Loucy (cell line): ENCODE results near the gene MEGF8.
A peak's percentile ranks its signal among the peaks of the same experiment; 100 is the strongest.

Source experiments
- H2AFZ ChIP-seq: fragments of 200-600 bp; sonication (generic); 2 replicates; pipeline ENCODE4 v1.6.0; 2016; ENCODE audit warnings: antibody characterized with exemption, mild to moderate bottlenecking, low read length, moderate library complexity
- H3F3A ChIP-seq: fragments of 200-600 bp; 2 replicates; pipeline ENCODE4 v1.6.0; 2016; ENCODE audit warnings: antibody characterized with exemption, low read depth, mild to moderate bottlenecking
- H3K27me3 ChIP-seq: fragments of 200-600 bp; sonication (generic); 2 replicates; pipeline ENCODE4 v1.6.1; 2014; ENCODE audit warnings: low read length, mild to moderate bottlenecking; ENCODE audit not compliant: insufficient read depth, poor library complexity, severe bottlenecking
- H3K36me3 ChIP-seq: fragments of 200-600 bp; sonication (generic); 2 replicates; pipeline ENCODE4 v1.6.1; 2016; ENCODE audit warnings: low read length; ENCODE audit not compliant: insufficient read depth
- H3K4me1 ChIP-seq: fragments of 200-600 bp; sonication (generic); 2 replicates; pipeline ENCODE4 v1.5.1; 2014; ENCODE audit warnings: low read length, mild to moderate bottlenecking; ENCODE audit not compliant: insufficient read depth, poor library complexity, severe bottlenecking
- H3K4me2 ChIP-seq: fragments of 200-600 bp; sonication (generic); 2 replicates; pipeline ENCODE4 v1.6.0; 2014; ENCODE audit warnings: antibody characterized with exemption, low read length, low read depth, mild to moderate bottlenecking; ENCODE audit not compliant: poor library complexity, severe bottlenecking
- H3K4me3 ChIP-seq: fragments of 200-600 bp; sonication (generic); 2 replicates; pipeline ENCODE4 v1.5.1; 2014; ENCODE audit warnings: low read length, mild to moderate bottlenecking, mixed read lengths; ENCODE audit not compliant: poor library complexity, severe bottlenecking
- H3K79me2 ChIP-seq: fragments of 200-600 bp; sonication (generic); 2 replicates; pipeline ENCODE4 v1.6.1; 2014; ENCODE audit warnings: low read length; ENCODE audit not compliant: insufficient read depth
- H3K9ac ChIP-seq: fragments of 200-600 bp; sonication (generic); 2 replicates; pipeline ENCODE4 v1.6.0; 2014; ENCODE audit warnings: mild to moderate bottlenecking, low read depth, low read length, moderate library complexity; ENCODE audit not compliant: poor library complexity, severe bottlenecking
- H3K9me2 ChIP-seq: fragments of 200-600 bp; sonication (generic); replicated peaks from 2 replicates; pipeline ENCODE4 v1.6.1; 2016; ENCODE audit warnings: low read depth, low read length, mixed read lengths
- H3K9me3 ChIP-seq: fragments of 200-600 bp; sonication (generic); 2 replicates; pipeline ENCODE4 v1.6.1; 2014; ENCODE audit warnings: mild to moderate bottlenecking, antibody characterized with exemption, low read length, low read depth; ENCODE audit not compliant: insufficient read depth
- H4K20me1 ChIP-seq: fragments of 200-600 bp; sonication (generic); 2 replicates; pipeline ENCODE4 v1.6.0; 2014; ENCODE audit warnings: antibody characterized with exemption, low read length, mild to moderate bottlenecking; ENCODE audit not compliant: insufficient read depth, poor library complexity, severe bottlenecking
- CTCF ChIP-seq: fragments of 200-600 bp; sonication (generic); conservative IDR thresholded peaks from 2 replicates; pipeline ENCODE4 v1.5.1; 2014; ENCODE audit warnings: mild to moderate bottlenecking, antibody characterized with exemption, low read length
- EZH2phosphoT487 ChIP-seq: fragments of 200-600 bp; IDR thresholded peaks from 2 replicates; pipeline ENCODE4 v1.6.1; 2018; ENCODE audit warnings: antibody characterized with exemption, mild to moderate bottlenecking, moderate library complexity, borderline replicate concordance

The MEGF8 gene

GRCh38 chr19:42424345-42424707, 98.9 kb downstream of the MEGF8 start:
- H3K4me2 ChIP-seq, result peak overlapping the region; percentile 93
- no peak overlapping the region for H3K4me3 ChIP-seq
- TF ChIP-seq EZH2phosphoT487, result no peak
- TF ChIP-seq CTCF, result no peak
- H3K9ac ChIP-seq, result no peak overlapping the region
- no peak overlapping the region for H2AFZ ChIP-seq
- H3K4me1 ChIP-seq, result peaks cover 33% of the 10 kb centered on the region
- H3F3A ChIP-seq, result no peaks in the 10 kb centered on the region
- H3K9me2 ChIP-seq, result no peaks in the 10 kb centered on the region
- peaks cover 16% of the 10 kb centered on the region; the same call in 1 of the 2 replicates for H3K79me2 ChIP-seq
- H3K36me3 ChIP-seq, result no peaks in the 10 kb centered on the region
- no peaks in the 10 kb centered on the region for H3K9me3 ChIP-seq
- H3K27me3 ChIP-seq, result no peaks in the 10 kb centered on the region
- H4K20me1 ChIP-seq, result peaks cover 22% of the 10 kb centered on the region

- H3K9me2 ChIP-seq, result no peaks in the 10 kb centered on the region
- H3K4me3 ChIP-seq, result no peak overlapping the region
- no peaks in the 10 kb centered on the region for H3K9me3 ChIP-seq
- H3K9ac ChIP-seq, result no peak overlapping the region
- H3K4me1 ChIP-seq, result peaks cover 31% of the 10 kb centered on the region
- H3K27me3 ChIP-seq, result no peaks in the 10 kb centered on the region
- H3K36me3 ChIP-seq, result no peaks in the 10 kb centered on the region
- TF ChIP-seq CTCF (0 out of 2 replicates have a peak, but pooled peaks have one; percentile 15), EZH2phosphoT487 (no peak)
- H2AFZ ChIP-seq, result no peak overlapping the region
- H3K79me2 ChIP-seq, result peaks cover 16% of the 10 kb centered on the region; the same call in 1 of the 2 replicates
- no peaks in the 10 kb centered on the region for H3F3A ChIP-seq
- no peak overlapping the region for H3K4me2 ChIP-seq
- H4K20me1 ChIP-seq, result peaks cover 19% of the 10 kb centered on the region
Measured at GRCh38 chr19:42424712-42425131, 99.3 kb downstream of the MEGF8 start.

- Histone ChIP-seq H3K79me2 (peaks cover 13% of the 10 kb centered on the region; the same call in 1 of the 2 replicates), H3F3A (no peaks in the 10 kb centered on the region), H3K9me3 (no peaks in the 10 kb centered on the region), H3K9ac (no peak overlapping the region), H3K4me1 (peaks cover 14% of the 10 kb centered on the region), H3K4me2 (no peak overlapping the region), H3K4me3 (no peak overlapping the region), H3K36me3 (no peaks in the 10 kb centered on the region), H3K9me2 (no peaks in the 10 kb centered on the region), H3K27me3 (no peaks in the 10 kb centered on the region), H2AFZ (no peak overlapping the region), H4K20me1 (peaks cover 11% of the 10 kb centered on the region)
- TF ChIP-seq EZH2phosphoT487 (no peak), CTCF (no peak)
Measured at GRCh38 chr19:42426643-42427042, 101.2 kb downstream of the MEGF8 start.
